Fibroblast of pulmonary artery (primary cell): ENCODE measurements around the gene DKK2.

Source experiments
- DNase-seq: peaks from one replicate; pipeline ENCODE4 v3.0.0-alpha.2; 2010; ENCODE audit warnings: low read depth
- H3K4me3 ChIP-seq: replicated peaks from 2 replicates; pipeline ENCODE4 v1.5.1; 2011; ENCODE audit warnings: low read depth, mild to moderate bottlenecking, control low read depth, low read length, moderate library complexity
- CTCF ChIP-seq: IDR thresholded peaks from 2 replicates; pipeline ENCODE4 v1.5.1; 2011; ENCODE audit warnings: mild to moderate bottlenecking, control low read depth, low read length, inconsistent platforms; ENCODE audit errors: missing control alignments

Gene DKK2, protein sequence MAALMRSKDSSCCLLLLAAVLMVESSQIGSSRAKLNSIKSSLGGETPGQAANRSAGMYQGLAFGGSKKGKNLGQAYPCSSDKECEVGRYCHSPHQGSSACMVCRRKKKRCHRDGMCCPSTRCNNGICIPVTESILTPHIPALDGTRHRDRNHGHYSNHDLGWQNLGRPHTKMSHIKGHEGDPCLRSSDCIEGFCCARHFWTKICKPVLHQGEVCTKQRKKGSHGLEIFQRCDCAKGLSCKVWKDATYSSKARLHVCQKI

DNA sequence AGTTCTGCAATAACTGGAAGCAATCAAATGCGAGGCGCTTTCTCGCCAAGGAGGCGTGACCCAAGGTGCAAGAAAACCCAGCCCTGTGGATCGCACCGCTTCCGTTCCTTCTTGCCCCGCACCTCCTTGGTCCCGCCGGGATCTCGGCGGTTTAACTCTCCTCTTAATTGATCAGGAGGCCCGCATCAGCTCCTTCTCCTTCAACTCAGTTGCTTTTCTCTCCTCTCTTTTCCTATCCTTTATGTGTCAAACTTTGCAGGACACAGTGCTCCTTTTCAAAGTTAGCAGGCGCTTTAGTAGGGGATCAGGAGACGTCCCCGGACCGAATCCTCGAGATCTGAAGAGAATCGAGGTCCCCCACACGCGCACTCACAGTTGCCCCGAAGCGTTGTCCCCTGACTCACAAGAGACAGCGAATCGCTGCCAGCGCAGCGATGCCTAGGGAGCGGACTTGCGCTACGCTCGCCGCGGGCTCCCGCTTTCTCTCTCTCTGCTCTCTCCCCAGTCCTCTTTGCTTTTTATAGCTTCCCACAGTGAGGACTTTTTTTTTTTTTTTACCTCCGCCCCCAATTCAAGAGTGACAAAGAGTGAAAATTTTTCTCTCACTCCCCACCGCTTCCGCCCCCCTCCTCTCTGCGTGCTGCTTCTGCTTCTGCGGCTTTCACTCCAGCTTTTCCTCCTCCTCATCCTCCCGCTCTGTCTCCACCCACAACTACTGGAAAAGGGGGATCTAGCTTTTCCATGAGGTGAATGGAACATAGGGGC is at the start of gene DKK2:
TSS of gene DKK2 (minus strand) at position 495 of the 765 bp plus-strand sequence. CDS start 722 bp downstream, outside the sequence.
- H3K4me3 ChIP-seq: peak within 1 kb of the TSS; percentile 46
- no peak for DNase-seq
- TF ChIP-seq CTCF: no peak

DNA sequence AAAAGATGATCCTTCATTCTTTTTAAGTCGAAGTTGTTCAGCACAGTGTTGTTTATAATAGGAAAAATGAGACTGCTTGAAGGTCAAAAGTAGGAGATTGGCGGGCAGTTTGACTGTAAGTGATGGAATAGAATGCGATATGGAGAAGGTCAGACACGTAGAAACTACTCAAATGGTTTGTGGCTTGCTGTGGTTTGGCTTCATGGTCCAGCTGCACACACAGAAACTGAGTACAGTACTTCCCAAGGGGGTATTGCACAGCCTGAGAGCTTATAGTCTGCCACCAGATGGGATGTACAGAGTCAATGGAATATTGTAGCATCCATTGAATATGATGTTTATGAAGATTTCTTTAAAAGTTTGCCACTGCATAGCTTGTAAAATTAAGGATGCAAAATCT is 41.1 kb upstream of the DKK2 start:
- DNase-seq: no peak
- no peak overlapping the region for H3K4me3 ChIP-seq
- TF ChIP-seq CTCF: no peak

GRCh38 chr4:107072836-107073736 is 37.0 kb upstream of the DKK2 start:
- H3K4me3 ChIP-seq: no peak overlapping the region
- no peak for DNase-seq
- no peak for TF ChIP-seq CTCF

GRCh38 chr4:107071108-107071507 is 35.0 kb upstream of the DKK2 start:
- no peak for TF ChIP-seq CTCF
- no peak overlapping the region for H3K4me3 ChIP-seq
- DNase-seq: no peak

- DNase-seq: peak; percentile 40
- no peak for TF ChIP-seq CTCF
- no peak overlapping the region for H3K4me3 ChIP-seq
Observed at GRCh38 chr4:107069049-107069448, 32.9 kb upstream of the DKK2 start.

DNA sequence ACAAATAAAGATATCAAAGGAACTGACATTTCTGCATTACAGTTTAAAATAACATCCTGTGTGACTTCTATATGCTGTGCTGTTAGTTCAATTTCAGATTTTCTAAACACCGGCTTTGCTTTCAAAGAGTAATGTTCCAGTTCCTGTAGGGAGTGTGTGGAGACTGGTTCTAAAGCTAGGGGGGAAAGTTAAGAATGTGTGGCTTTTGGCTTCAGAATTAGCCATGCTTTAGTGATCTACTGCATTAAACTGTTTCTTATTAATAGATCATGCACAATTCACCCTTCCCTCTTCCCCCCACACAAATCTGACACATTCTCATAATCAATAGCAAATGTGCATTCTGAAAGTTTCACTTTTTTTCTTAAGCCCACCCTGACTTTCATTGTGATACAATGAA is 32.0 kb upstream of the DKK2 start:
- TF ChIP-seq CTCF: no peak
- no peak for DNase-seq
- no peak overlapping the region for H3K4me3 ChIP-seq
